Activated T-cell treated with anti-CD3 and anti-CD28 coated beads for 24 hours (primary cell): ENCODE data around the gene RAPGEF6.

Experiments used
- DNase-seq: peaks from one replicate; pipeline ENCODE4 v3.0.0-alpha.2; 2020; ENCODE audit warnings: low read depth

RAPGEF6 gene

GRCh38 chr5:131541762-131542161, 93.3 kb downstream of the RAPGEF6 start:
- no peak for DNase-seq

GRCh38 chr5:131541071-131541470, 94.0 kb downstream of the RAPGEF6 start:
- no peak for DNase-seq

GRCh38 chr5:131539251-131539650, 95.8 kb downstream of the RAPGEF6 start:
- DNase-seq, result no peak

GRCh38 chr5:131538177-131538593, 96.8 kb downstream of the RAPGEF6 start:
- no peak for DNase-seq

- no peak for DNase-seq
Measured at GRCh38 chr5:131536850-131537448, 98.1 kb downstream of the RAPGEF6 start.

- no peak for DNase-seq
Measured at GRCh38 chr5:131536211-131536826, 98.7 kb downstream of the RAPGEF6 start.

GRCh38 chr5:131534974-131535373, 100.1 kb downstream of the RAPGEF6 start:
- DNase-seq, result no peak

- DNase-seq, result no peak
Measured at GRCh38 chr5:131533836-131534235, 101.2 kb downstream of the RAPGEF6 start.

GRCh38 chr5:131532031-131532640, 102.9 kb downstream of the RAPGEF6 start:
- no peak for DNase-seq

- DNase-seq, result no peak
Measured at GRCh38 chr5:131530706-131531331, 104.2 kb downstream of the RAPGEF6 start.

GRCh38 chr5:131528682-131529081, 106.3 kb downstream of the RAPGEF6 start:
- no peak for DNase-seq

- DNase-seq, result no peak
Measured at GRCh38 chr5:131525805-131526204, 109.2 kb downstream of the RAPGEF6 start.

GRCh38 chr5:131524431-131524830, 110.6 kb downstream of the RAPGEF6 start:
- DNase-seq, result no peak

- DNase-seq, result no peak
Measured at GRCh38 chr5:131523500-131524185, 111.4 kb downstream of the RAPGEF6 start.

GRCh38 chr5:131521252-131521651, 113.8 kb downstream of the RAPGEF6 start:
- DNase-seq, result no peak

- DNase-seq, result no peak
Measured at GRCh38 chr5:131515348-131515747, 119.7 kb downstream of the RAPGEF6 start.

- no peak for DNase-seq
Measured at GRCh38 chr5:131514316-131515283, 120.4 kb downstream of the RAPGEF6 start.

GRCh38 chr5:131513780-131514179, 121.2 kb downstream of the RAPGEF6 start:
- DNase-seq, result no peak

- no peak for DNase-seq
Measured at GRCh38 chr5:131511934-131512333, 123.1 kb downstream of the RAPGEF6 start.

GRCh38 chr5:131509801-131510200, 125.2 kb downstream of the RAPGEF6 start:
- DNase-seq, result no peak

GRCh38 chr5:131505237-131505908, 129.7 kb downstream of the RAPGEF6 start:
- DNase-seq, result no peak
